Ovary (tissue), 3 donors: Measurements from ENCODE around the gene PCED1B.

Experiments
- EP300 ChIP-seq: sonication (generic); formaldehyde crosslinking; IDR thresholded peaks from one replicate; pipeline ENCODE4 v1.6.1; 2017; ENCODE audit warnings: antibody characterized with exemption
- POLR2A ChIP-seq: fragments of 450-650 bp; IDR thresholded peaks from one replicate; pipeline ENCODE4 v1.6.1; 2017; ENCODE audit warnings: antibody characterized with exemption, mild to moderate bottlenecking, moderate library complexity
- TF ChIP-seq, protein P1 (sequence below), 3 donors: fragments of 450-650 bp in 2 of 3; fragments of 200-600 bp in 1 of 3; IDR thresholded peaks; one replicate each; pipeline versions ENCODE4 v1.5.1 to v1.8.0; 2016 to 2022; ENCODE audit warnings: antibody characterized with exemption in 3 of 3, mild to moderate bottlenecking in 1 of 3
- donor health status: DM: no; HTN: no; CAD: no.

DNA sequence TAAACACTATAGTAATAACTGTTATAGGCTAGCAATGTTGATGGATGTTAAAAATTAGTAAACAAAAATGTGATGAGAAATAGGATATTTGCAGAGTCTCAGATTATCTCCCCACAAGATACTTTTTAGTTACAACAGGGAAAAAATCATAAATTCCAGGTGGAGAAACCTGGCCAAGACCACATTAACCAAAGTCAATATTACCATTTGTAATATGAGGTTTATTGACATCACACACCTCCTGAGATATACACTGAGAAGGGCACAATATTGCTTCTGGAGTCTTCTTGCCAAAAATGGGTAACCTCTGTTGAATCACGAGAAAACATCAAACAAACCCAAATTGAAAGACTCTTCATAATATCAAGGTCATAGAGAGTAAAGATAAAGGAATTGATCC lies 72.7 kb downstream of the PCED1B start:
- TF ChIP-seq, protein P1, sequence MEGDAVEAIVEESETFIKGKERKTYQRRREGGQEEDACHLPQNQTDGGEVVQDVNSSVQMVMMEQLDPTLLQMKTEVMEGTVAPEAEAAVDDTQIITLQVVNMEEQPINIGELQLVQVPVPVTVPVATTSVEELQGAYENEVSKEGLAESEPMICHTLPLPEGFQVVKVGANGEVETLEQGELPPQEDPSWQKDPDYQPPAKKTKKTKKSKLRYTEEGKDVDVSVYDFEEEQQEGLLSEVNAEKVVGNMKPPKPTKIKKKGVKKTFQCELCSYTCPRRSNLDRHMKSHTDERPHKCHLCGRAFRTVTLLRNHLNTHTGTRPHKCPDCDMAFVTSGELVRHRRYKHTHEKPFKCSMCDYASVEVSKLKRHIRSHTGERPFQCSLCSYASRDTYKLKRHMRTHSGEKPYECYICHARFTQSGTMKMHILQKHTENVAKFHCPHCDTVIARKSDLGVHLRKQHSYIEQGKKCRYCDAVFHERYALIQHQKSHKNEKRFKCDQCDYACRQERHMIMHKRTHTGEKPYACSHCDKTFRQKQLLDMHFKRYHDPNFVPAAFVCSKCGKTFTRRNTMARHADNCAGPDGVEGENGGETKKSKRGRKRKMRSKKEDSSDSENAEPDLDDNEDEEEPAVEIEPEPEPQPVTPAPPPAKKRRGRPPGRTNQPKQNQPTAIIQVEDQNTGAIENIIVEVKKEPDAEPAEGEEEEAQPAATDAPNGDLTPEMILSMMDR (IDR thresholded peaks at IDR 0.05) = no peak
- TF ChIP-seq POLR2A = no peak
- TF ChIP-seq EP300 = no peak
